ENCODE results near the gene PEX6.

Gene PEX6

DNA sequence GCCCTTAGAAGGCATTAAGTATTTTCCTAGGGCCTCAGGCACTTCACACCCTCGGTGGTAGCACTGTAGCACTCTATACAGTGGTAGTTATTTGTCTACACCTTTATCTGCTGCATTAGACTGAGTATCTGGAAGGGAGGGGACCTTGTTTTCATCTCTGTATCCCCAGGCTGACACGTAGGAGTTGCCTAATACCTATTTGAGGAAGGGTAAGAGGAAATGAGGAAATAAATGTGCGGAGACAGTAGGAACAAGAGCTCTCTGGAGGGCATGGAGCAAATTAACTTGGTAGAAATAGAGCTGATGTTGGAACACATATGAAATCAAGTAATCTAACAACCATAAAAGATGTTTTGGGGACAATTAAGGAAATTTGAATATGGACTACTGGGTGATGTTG, 45.8 kb downstream of the PEX6 start:
- no peak for DNase-seq (ENCODE audit: low read depth in 2 of 2)

DNA sequence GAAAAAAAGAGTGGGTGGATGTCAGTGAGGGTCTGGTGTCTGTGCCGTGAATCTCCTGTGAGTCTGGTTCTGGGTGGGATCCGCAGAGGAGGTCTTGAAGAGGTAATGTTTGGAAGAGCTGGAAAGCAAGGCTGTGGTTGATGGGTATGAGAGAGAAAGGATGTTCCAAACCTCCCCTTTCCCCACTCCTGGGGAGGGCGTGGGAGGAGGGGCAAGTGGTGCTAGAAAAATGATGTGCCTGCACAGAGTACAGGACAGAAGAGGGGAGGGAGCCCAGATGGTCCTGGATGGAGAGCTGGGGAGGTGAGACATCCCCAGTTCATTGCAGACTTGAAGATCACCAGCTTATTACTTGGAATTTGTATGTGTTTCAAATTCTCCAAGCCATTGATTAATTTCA, 46.6 kb downstream of the PEX6 start:
- no peak for DNase-seq (ENCODE audit: low read depth in 2 of 2)

DNA sequence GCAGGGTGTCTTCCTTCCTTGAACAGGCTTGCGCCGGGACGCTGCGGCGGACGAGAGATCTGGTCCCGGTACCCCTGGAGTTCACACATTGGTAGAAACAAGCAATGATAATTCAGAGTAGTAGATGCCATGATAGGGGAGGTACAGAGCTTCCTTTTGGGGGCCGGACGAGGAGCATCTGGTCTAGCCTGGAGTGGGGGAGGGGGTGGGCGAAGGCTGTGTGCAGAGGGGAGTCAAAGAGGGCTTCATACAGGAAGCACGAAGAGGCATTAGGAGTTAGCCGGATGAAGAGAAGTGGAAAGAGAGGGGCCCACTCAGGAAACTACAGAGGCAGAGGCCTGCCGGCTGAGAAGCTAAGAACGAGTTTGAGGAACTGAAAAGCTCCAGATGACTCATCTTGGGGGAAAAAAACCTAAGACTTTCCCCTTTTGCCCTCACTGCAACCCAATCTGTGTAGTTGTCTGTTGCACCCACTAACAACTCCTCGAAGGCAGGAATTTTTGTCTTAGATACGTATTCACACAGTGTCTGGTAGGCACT, 49.1 kb downstream of the PEX6 start:
- DNase-seq (ENCODE audit: low read depth in 2 of 2), result peak; percentile 17 to 36

DNA sequence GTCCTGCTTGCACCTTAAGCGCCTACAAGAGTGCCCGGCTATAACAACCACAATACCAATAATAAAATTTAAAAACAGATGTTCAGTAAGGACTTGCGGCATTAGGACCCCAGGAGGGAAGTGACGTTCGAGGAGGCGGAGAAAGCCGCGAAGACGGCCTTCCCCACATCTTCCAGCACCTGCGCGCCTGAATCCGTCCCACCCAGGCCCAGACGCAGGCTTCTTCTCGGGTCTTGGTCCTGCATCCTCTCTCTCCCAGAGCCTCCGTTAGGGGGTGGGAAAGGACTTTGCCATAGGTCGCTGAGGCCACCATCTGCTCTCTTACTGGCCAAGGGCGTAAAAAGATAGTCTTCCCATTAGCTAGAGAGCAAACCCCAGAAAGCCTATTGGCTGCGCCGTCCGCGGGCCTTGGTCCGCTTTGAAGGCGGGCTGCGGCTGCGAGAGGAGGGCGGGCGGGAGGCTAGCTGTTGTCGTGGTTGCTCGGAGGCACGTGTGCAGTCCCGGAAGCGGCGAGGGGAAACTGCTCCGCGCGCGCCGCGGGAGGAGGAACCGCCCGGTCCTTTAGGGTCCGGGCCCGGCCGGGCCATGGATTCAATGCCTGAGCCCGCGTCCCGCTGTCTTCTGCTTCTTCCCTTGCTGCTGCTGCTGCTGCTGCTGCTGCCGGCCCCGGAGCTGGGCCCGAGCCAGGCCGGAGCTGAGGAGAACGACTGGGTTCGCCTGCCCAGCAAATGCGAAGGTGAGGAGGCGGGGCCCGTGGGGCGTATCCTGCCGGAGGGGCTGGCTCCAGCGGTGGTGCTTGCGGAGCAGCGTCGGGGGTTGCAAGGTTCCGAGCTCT, 49.8 kb downstream of the PEX6 start, which contains the start of gene CNPY3:
TSS of gene CNPY3 (plus strand) at position 495 of the 835 bp plus-strand sequence. CDS start at position 586, 91 bp downstream.
- DNase-seq (ENCODE audit: low read depth in 2 of 2), result peak; percentile 87 to 90

DNA sequence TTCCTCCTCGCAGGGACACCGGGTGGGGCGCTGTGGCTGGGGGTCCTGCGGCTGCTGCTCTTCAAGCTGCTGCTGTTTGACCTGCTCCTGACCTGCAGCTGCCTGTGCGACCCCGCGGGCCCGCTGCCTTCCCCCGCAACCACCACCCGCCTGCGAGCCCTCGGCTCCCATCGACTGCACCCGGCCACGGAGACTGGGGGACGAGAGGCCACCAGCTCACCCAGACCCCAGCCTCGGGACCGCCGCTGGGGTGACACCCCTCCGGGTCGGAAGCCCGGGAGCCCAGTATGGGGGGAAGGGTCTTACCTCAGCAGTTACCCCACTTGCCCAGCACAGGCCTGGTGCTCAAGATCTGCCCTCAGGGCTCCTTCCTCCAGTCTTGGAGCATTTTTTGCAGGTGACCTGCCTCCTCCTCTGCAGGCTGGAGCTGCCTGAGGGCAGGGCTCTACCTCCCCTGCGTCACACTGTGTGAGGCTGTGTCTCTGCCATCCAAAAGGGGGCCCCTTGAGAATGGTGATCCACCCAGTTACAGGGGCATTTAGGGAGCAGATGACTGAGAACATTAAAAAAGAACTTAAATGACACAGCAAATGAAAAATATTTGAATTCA, 53.6 kb downstream of the PEX6 start:
- DNase-seq (ENCODE audit: low read depth in 2 of 2), result no peak

DNA sequence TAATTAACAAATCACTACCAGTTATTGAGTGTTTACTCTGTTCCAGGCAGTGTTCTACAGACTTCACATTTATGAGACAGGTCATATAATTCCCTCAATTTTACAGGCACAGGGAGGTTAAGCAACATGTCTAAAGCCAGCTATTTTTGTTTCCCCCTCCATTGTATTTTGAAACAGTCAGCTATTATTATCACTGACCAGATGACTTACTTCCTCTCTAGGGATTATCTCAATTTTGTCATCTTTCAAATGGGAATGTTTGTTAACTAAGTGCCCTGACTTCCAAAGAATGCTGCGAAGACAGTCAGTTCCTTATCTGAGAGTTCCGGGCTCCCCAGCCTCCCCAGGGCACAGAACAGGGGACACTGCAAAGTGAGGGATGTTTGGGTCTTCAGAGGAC, 55.3 kb downstream of the PEX6 start:
- DNase-seq (ENCODE audit: low read depth in 2 of 2), result no peak

DNA sequence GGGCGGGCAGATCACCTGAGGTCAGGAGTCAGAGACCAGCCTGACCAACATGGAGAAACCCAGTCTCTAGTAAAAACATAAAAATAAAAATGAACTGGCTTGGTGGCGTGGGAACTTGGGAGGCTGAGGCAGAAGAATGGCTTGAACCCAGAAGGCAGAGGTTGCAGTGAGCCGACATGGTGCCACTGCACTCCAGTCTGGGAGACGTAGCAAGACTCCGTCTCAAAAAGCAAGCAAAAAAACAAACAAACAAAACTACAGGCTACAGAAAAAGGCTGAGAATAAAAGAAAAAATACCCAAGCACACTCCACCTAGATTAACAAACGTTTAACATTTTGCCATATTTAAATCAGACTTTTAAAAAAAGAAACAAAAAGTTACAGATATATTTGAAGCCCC, 57.2 kb downstream of the PEX6 start:
- no peak for DNase-seq (ENCODE audit: low read depth in 2 of 2)

DNA sequence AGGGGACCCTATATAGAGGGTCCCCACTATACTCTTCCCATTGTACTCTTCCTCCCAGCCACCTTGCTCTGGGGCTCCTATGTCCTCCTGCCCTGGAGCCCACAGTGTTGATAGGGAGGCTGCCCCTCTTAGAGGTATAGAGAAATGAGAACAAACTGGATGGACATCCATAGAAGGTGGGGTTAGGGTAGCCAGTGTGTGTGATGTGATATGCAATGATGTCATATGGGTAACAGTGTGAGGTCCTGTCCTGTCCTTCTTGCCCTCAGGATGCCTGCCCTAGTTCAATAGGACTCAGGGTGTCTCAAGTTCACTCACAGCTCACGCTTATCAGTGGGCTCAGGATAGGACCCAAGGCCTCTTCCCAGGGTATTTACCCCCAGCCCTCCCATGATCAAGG, 62.7 kb downstream of the PEX6 start:
- no peak for DNase-seq (ENCODE audit: low read depth in 2 of 2)

DNA sequence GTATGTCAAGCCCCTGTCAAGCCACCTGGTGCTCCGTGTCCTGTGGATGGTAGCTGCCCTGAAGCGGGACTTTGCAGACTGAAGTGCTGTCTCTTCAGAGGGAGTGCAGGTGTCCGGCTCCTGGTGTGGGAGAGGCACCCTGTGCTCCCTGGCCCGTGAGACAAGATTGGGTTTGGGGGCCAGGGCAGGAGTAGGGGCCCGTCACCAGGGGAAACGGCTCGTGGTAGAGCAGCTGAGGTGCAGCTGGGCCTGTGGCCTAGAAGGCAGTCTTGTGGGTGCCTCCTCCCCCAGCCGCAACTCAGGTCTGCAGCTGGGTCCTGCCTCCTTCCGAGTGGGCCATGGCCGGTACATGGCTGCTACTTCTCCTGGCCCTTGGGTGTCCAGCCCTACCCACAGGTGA, 63.2 kb downstream of the PEX6 start, which contains the start of gene PTCRA:
TSS of gene PTCRA (plus strand) at position 322 of the 400 bp plus-strand sequence. CDS start at position 339, 17 bp downstream.
- DNase-seq (ENCODE audit: low read depth in 2 of 2), result no peak

DNA sequence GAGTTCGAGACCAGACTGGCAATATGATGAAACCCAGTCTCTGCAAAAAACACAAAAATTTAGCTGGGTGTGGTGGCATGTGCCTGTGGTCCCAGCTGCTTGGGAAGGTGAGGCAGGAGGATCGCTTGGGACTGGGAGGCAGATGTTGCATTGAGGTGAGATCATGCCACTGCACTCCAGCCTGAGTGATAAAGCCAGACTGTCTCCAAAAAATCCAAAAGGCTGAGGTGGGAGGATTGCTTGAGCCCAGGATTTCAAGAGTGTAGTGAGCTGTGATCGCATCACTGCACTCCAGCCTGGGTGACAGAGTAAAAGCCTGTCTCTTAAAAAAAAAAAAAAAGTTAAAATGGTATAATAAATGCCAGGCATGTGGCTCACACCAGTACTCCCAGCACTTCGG, 64.4 kb downstream of the PEX6 start:
- DNase-seq (ENCODE audit: low read depth in 2 of 2), result no peak
